Measurements from ENCODE around the gene SEL1L3.

SEL1L3 gene

GRCh38 chr4:25797136-25797535 lies 65.7 kb downstream of the SEL1L3 start:
- Histone ChIP-seq H3K27me3 (ENCODE audit: low read length) (no peaks in the 10 kb centered on the region), H3K36me3 (ENCODE audit: low read length) (peaks cover 58% of the 10 kb centered on the region), H3K9ac (ENCODE audit: low read length) (no peak overlapping the region), H3F3A (ENCODE audit: insufficient read depth) (peaks cover 10% of the 10 kb centered on the region; the same call in 1 of the 2 replicates), H4K20me1 (ENCODE audit: low read depth, low read length) (peaks cover 17% of the 10 kb centered on the region), H3K9me2 (replicated peaks; ENCODE audit: insufficient read depth, low read length) (no peaks in the 10 kb centered on the region), H3K4me3 (ENCODE audit: insufficient read depth, low read length, poor library complexity, severe bottlenecking) (no peak overlapping the region), H3K27ac (ENCODE audit: low read depth, low read length) (no peak overlapping the region), H2AFZ (ENCODE audit: low read depth, low read length, severe bottlenecking) (no peak overlapping the region), H3K79me2 (ENCODE audit: insufficient read depth, low read length) (peaks cover 28% of the 10 kb centered on the region; the same call in 1 of the 2 replicates), H3K4me2 (ENCODE audit: low read depth, low read length, poor library complexity, severe bottlenecking) (no peak overlapping the region), H3K9me3 (ENCODE audit: insufficient read depth, low read length) (no peaks in the 10 kb centered on the region)
- TF ChIP-seq, protein P1, sequence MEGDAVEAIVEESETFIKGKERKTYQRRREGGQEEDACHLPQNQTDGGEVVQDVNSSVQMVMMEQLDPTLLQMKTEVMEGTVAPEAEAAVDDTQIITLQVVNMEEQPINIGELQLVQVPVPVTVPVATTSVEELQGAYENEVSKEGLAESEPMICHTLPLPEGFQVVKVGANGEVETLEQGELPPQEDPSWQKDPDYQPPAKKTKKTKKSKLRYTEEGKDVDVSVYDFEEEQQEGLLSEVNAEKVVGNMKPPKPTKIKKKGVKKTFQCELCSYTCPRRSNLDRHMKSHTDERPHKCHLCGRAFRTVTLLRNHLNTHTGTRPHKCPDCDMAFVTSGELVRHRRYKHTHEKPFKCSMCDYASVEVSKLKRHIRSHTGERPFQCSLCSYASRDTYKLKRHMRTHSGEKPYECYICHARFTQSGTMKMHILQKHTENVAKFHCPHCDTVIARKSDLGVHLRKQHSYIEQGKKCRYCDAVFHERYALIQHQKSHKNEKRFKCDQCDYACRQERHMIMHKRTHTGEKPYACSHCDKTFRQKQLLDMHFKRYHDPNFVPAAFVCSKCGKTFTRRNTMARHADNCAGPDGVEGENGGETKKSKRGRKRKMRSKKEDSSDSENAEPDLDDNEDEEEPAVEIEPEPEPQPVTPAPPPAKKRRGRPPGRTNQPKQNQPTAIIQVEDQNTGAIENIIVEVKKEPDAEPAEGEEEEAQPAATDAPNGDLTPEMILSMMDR (IDR thresholded peaks at IDR 0.05; ENCODE audit: insufficient read depth, low read length, poor library complexity, severe bottlenecking), result no peak
- no peak for TF ChIP-seq EZH2phosphoT487 (conservative IDR thresholded peaks at IDR 0.05; ENCODE audit: low read length)

DNA sequence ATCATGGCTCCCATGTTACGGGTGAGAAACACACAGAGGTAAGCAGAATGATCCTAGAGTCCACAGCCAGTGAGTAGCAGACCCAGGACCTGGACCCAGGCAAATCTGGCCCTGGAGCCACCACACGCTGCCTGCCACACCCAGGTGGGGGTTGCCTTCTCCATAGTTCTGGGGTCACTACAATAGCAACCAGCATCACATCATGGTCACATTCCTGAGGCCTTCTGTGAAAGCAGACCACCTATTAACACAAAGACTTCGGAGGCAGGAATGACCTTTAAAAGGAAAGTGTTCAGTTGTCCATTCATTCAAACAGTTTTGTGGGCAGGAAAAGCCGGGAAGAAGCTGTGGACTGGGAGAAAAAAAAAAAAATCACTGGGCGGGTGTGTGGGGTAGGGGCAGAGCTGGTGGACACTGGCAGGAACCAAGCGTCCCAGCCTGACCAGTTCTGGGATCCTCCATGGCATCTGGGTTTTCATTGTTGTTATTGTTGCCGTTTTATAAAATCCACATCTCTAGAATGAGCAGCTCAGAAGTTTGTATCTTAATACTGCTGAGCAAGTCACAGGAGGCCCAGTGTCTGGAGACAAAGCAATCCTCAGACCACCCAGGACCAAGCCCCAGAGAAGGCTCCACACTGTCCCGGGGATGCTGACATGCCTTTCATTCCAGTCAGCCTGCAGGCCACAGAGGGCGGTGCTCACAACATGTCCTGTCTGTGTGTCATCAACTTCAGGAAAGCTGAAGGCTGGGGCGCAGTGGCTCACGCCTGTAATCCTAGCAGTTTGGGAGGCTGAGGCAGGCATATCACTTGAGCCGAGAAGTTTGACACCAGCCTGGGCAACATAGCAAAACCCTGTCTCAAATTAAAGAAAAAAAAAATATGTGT lies 67.0 kb downstream of the SEL1L3 start:
- Histone ChIP-seq H3K79me2 (ENCODE audit: insufficient read depth, low read length) (peaks cover 28% of the 10 kb centered on the region; the same call in 1 of the 2 replicates), H3K27ac (ENCODE audit: low read depth, low read length) (no peak overlapping the region), H3K36me3 (ENCODE audit: low read length) (peaks cover 57% of the 10 kb centered on the region), H3K9me2 (replicated peaks; ENCODE audit: insufficient read depth, low read length) (no peaks in the 10 kb centered on the region), H3K9me3 (ENCODE audit: insufficient read depth, low read length) (no peaks in the 10 kb centered on the region), H4K20me1 (ENCODE audit: low read depth, low read length) (peaks cover 21% of the 10 kb centered on the region), H3F3A (ENCODE audit: insufficient read depth) (peaks cover 8% of the 10 kb centered on the region; the same call in 1 of the 2 replicates), H2AFZ (ENCODE audit: low read depth, low read length, severe bottlenecking) (no peak overlapping the region), H3K9ac (ENCODE audit: low read length) (no peak overlapping the region), H3K4me2 (ENCODE audit: low read depth, low read length, poor library complexity, severe bottlenecking) (no peak overlapping the region), H3K4me3 (ENCODE audit: insufficient read depth, low read length, poor library complexity, severe bottlenecking) (no peak overlapping the region), H3K27me3 (ENCODE audit: low read length) (no peaks in the 10 kb centered on the region)
- no peak for TF ChIP-seq EZH2phosphoT487 (conservative IDR thresholded peaks at IDR 0.05; ENCODE audit: low read length)
- TF ChIP-seq, protein P1 (IDR thresholded peaks at IDR 0.05; ENCODE audit: insufficient read depth, low read length, poor library complexity, severe bottlenecking), result no peak

- Histone ChIP-seq H3K9me2 (replicated peaks; ENCODE audit: insufficient read depth, low read length) (no peaks in the 10 kb centered on the region), H3K79me2 (ENCODE audit: insufficient read depth, low read length) (peaks cover 22% of the 10 kb centered on the region; the same call in 1 of the 2 replicates), H2AFZ (ENCODE audit: low read depth, low read length, severe bottlenecking) (no peak overlapping the region), H3K9ac (ENCODE audit: low read length) (no peak overlapping the region), H3K36me3 (ENCODE audit: low read length) (peaks cover 54% of the 10 kb centered on the region), H3K4me3 (ENCODE audit: insufficient read depth, low read length, poor library complexity, severe bottlenecking) (no peak overlapping the region), H3K9me3 (ENCODE audit: insufficient read depth, low read length) (no peaks in the 10 kb centered on the region), H4K20me1 (ENCODE audit: low read depth, low read length) (peaks cover 14% of the 10 kb centered on the region), H3K4me2 (ENCODE audit: low read depth, low read length, poor library complexity, severe bottlenecking) (no peak overlapping the region), H3K27me3 (ENCODE audit: low read length) (no peaks in the 10 kb centered on the region), H3K27ac (ENCODE audit: low read depth, low read length) (no peak overlapping the region), H3F3A (ENCODE audit: insufficient read depth) (peaks cover under 1% of the 10 kb centered on the region; the same call in 1 of the 2 replicates)
- TF ChIP-seq, protein P1 (IDR thresholded peaks at IDR 0.05; ENCODE audit: insufficient read depth, low read length, poor library complexity, severe bottlenecking), result no peak
- no peak for TF ChIP-seq EZH2phosphoT487 (conservative IDR thresholded peaks at IDR 0.05; ENCODE audit: low read length)
These were observed 67.7 kb downstream of the SEL1L3 start for GRCh38 chr4:25795091-25795490.

Measured in SU-DHL-6 (cell line).